Kidney (tissue), 14 donors: ENCODE data around the gene CDK14. TPM values are rescaled to one million over a fixed set of nuclear protein-coding genes. Genes with fewer than 3 reads are reported as not detected.

ENCODE experiments used
- DNase-seq, 5 donors: peaks; one replicate each; pipeline ENCODE4 v3.0.0-alpha.2; 2013 to 2020
- FAIRE-seq: peaks from 2 replicates; lab custom pipeline; 2012; peaks lifted over from hg19 to GRCh38; lab: Jason Lieb, UNC
- H3K27ac ChIP-seq, 2 donors: one replicate each; pipeline ENCODE4 v1.7.0; 2013; ENCODE audit warnings: low read depth in 2 of 2, low read length in 2 of 2, inconsistent platforms in 1 of 2
- H3K27me3 ChIP-seq: one replicate; pipeline ENCODE4 v1.7.1; 2013; ENCODE audit warnings: low read length, inconsistent platforms; ENCODE audit not compliant: control insufficient read depth, insufficient read depth
- H3K36me3 ChIP-seq, 3 donors: one replicate each; pipeline versions ENCODE4 v1.7.0 to v1.7.1; 2013; ENCODE audit warnings: low read length in 3 of 3, control low read depth in 1 of 3, inconsistent platforms in 1 of 3; ENCODE audit not compliant: insufficient read depth in 3 of 3, control insufficient read depth in 2 of 3
- H3K4me1 ChIP-seq, 3 donors: one replicate each; pipeline versions ENCODE4 v1.7.0 to v1.7.1; 2013; ENCODE audit warnings: low read length in 3 of 3, inconsistent platforms in 1 of 3, low read depth in 1 of 3; ENCODE audit not compliant: control insufficient read depth in 2 of 3, insufficient read depth in 2 of 3
- H3K4me3 ChIP-seq, 3 donors: one replicate each; pipeline versions ENCODE4 v1.7.0 to v1.8.1; 2013; ENCODE audit warnings: low read length in 3 of 3, control low read depth in 1 of 3, inconsistent platforms in 1 of 3
- H3K9ac ChIP-seq, 3 donors: one replicate each; pipeline versions ENCODE4 v1.7.0 to v1.7.1; 2013; ENCODE audit warnings: low read length in 3 of 3, control low read depth in 1 of 3, inconsistent platforms in 1 of 3
- H3K9me3 ChIP-seq, 3 donors: one replicate each; pipeline versions ENCODE4 v1.7.0 to v1.7.1; 2013; ENCODE audit warnings: low read length in 3 of 3, control low read depth in 1 of 3, inconsistent platforms in 1 of 3; ENCODE audit not compliant: control insufficient read depth in 2 of 3, insufficient read depth in 1 of 3
- intact Hi-C: fragments of 100-400 bp; cut with DNase I; formaldehyde crosslinking; loops from one replicate; pipeline ENCODE4 v1.11.1; 2022
- polyA plus RNA-seq: library from polyadenylated mRNA; stranded (reverse); fragments of 350-450 nt; fragmentation: Illumina TruSeq; extraction: RNeasy Lipid Tissue Mini Kit (QIAGEN cat#74804); gene quantifications from one replicate; pipeline ENCODE4 v1.2.3, GENCODE V29; 2014; ENCODE audit warnings: low read depth, low replicate concordance; ENCODE audit not compliant: insufficient read depth
- total RNA-seq: library from RNA; stranded (reverse); fragmentation: NEBNext Ultra II Directional; extraction: Animal tissue kit (Norgen Biotek cat#: 25700); gene quantifications from one replicate; pipeline ENCODE4 v1.2.1, GENCODE V29; 2021
- TF ChIP-seq, protein P1 (sequence below): IDR thresholded peaks from 3 replicates; pipeline ENCODE4 v1.5.1; 2012; ENCODE audit warnings: mild to moderate bottlenecking, moderate library complexity, borderline replicate concordance; ENCODE audit not compliant: insufficient read depth; ENCODE audit errors: extremely low read depth
- donor health status: control.
- donor health status: control.
- donor health status: control.
- donor health status: control.
- donor health status: control.
- donor health status: DM: yes; HTN: yes; CAD: no.
- donor health status: Normal renal cell carcinoma (clear cell type).

CDK14 gene
- total and polyA plus RNA-seq, 2 donors from 2014 or later, result 11.9 to 33.9 TPM

- Histone ChIP-seq H3K4me1 (no peaks in the 10 kb centered on the region), H3K9me3 (peaks cover 0 to 2% (median 0%) of the 10 kb centered on the region in 3 donors), H3K27ac (no peak overlapping the region), H3K4me3 (no peak overlapping the region), H3K9ac (no peak overlapping the region), H3K27me3 (no peaks in the 10 kb centered on the region), H3K36me3 (no peaks in the 10 kb centered on the region)
- intact Hi-C loops, result no loop called here
- DNase-seq (no peak), FAIRE-seq (no peak)
- TF ChIP-seq, protein P1, sequence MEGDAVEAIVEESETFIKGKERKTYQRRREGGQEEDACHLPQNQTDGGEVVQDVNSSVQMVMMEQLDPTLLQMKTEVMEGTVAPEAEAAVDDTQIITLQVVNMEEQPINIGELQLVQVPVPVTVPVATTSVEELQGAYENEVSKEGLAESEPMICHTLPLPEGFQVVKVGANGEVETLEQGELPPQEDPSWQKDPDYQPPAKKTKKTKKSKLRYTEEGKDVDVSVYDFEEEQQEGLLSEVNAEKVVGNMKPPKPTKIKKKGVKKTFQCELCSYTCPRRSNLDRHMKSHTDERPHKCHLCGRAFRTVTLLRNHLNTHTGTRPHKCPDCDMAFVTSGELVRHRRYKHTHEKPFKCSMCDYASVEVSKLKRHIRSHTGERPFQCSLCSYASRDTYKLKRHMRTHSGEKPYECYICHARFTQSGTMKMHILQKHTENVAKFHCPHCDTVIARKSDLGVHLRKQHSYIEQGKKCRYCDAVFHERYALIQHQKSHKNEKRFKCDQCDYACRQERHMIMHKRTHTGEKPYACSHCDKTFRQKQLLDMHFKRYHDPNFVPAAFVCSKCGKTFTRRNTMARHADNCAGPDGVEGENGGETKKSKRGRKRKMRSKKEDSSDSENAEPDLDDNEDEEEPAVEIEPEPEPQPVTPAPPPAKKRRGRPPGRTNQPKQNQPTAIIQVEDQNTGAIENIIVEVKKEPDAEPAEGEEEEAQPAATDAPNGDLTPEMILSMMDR, result no peak
These were observed 655.8 kb downstream of the CDK14 start for GRCh38 chr7:91251877-91252276.

Other genes with a start within 250 kb of the CDK14 start
- gene GTPBP10, start 249.6 kb upstream of the CDK14 start, total RNA-seq, result 31.8 TPM
- 15.2 TPM for gene GTPBP10, start 249.6 kb upstream of the CDK14 start, polyA plus RNA-seq
- gene CLDN12, start 192.9 kb upstream of the CDK14 start, total RNA-seq, result 43.8 TPM
- gene CLDN12, start 192.9 kb upstream of the CDK14 start, polyA plus RNA-seq, result 23.9 TPM
- not detected for gene PTTG1IP2, start 126.7 kb upstream of the CDK14 start, total RNA-seq
- not detected for gene PTTG1IP2, start 126.7 kb upstream of the CDK14 start, polyA plus RNA-seq